ENCODE results near the gene ZGLP1.

GRCh38 chr19:10318807-10319682 is 9.4 kb upstream of the ZGLP1 start:
- no peak for TF ChIP-seq CTCF (IDR thresholded peaks at IDR 0.05; ENCODE audit: insufficient read depth, low read depth, low read length)
- no peak for TF ChIP-seq EZH2 (IDR thresholded peaks at IDR 0.05; ENCODE audit: insufficient read depth, low read length)

Measured in astrocyte (in vitro differentiated cells and primary cell).